ENCODE results near the gene COMP.
"Not testable (repeated sequence)": the region's sequence is repeated elsewhere in the genome, so short reads cannot be mapped to it uniquely, and the experiment has no call there.

Gene COMP

DNA sequence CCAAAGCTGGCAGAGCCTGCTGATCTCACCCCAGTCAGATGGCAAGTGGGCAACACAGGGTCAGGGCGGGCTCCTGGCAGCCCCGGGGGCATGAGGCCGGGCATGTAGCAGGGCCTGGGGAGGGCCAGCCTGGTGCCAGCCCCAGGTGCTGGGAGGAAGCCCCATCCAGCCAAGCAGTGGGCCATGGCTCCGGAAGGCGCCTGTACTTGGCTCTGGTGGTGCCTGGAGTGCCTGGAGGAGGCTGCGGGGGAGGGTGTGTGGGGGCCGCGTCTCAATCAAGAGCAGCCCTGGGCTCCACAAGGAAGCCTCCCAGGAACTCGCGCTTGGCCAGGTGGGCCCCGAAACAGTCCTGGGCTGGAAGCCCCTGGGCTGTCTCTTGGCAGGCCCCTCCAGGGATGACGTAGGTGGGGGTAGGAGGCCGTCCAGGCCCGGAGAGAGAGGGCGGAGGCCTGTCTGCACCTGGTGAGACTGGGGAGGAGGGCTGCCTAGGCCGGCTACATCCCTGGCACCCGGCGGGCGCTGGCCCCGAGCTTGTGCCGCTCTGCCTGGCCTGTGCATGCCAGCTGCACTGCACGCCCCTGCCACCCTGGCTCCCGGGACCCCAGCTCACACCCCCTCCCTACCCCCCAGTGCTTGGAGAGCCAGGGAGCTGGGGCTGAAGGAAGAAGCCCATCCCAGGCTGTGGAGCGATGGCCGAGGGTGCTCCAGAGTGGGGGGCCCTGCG is 45.9 kb downstream of the COMP start:
- no peak for DNase-seq

GRCh38 chr19:18743784-18744418 is 47.2 kb downstream of the COMP start:
- no peak for DNase-seq

DNA sequence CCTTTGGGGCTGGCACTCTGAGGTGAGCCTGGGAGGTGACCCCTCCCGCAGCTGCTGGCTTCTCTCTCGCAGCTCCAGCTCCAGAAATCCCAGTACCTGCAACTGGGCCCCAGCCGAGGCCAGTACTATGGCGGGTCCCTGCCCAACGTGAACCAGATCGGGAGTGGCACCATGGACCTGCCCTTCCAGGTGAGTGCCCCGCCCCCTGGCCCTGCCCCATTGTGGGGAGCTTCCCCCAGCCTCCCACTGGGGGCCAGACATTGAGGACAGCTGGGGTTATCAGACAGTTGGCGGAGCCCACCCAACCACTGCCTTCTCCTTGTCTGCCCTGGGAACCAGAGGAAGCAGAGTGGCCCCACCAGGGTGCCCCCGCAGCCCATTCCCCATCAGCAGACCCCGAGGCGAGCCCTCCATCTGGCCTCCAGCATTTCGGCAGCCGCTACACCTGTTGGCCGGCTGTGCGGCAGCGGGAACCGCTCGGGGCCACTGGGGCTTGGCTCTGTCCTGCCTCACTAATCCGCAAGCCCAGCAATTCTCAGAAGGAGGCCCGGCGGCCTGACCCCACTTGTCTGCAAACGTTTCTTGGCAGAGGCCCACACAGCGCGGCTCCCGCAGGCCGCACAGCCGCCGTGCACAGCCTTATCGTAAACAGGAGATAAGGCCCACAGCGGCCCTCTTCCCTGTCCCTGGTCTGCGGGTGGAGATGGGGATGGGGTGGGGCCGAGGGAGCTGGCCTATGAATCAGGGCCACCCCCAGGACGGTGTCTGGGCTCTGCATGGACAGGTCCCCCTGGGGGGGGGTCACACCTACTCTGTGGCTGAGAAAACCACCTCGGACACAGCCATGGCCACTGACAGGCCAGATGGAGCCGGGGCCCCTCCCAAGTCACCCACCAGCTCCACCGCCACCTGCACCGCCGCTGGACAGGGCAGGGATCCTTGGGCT is 48.0 kb downstream of the COMP start:
- no peak for DNase-seq

DNA sequence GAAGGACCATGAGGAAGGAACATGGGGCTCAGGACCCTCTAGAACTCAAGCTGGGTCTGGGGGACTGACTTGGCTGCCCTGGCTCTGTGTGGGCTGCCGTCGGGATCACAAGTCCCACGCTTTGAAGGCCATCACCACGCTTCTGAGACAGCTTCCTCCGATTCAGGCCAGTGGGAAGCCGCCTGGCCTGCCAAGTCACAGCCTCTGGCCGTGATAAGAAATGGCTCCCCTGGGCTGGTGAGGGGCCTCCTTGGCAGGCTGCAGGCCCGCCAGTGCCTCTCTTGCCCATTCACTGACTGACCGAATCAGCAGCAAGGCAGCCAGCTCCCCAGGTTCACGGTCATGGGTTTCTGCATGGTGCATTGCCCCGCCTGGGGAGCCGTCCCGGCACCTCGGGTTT is 48.8 kb downstream of the COMP start:
- no peak for DNase-seq

GRCh38 chr19:18741124-18742121 is 49.7 kb downstream of the COMP start:
- DNase-seq: no peak

DNA sequence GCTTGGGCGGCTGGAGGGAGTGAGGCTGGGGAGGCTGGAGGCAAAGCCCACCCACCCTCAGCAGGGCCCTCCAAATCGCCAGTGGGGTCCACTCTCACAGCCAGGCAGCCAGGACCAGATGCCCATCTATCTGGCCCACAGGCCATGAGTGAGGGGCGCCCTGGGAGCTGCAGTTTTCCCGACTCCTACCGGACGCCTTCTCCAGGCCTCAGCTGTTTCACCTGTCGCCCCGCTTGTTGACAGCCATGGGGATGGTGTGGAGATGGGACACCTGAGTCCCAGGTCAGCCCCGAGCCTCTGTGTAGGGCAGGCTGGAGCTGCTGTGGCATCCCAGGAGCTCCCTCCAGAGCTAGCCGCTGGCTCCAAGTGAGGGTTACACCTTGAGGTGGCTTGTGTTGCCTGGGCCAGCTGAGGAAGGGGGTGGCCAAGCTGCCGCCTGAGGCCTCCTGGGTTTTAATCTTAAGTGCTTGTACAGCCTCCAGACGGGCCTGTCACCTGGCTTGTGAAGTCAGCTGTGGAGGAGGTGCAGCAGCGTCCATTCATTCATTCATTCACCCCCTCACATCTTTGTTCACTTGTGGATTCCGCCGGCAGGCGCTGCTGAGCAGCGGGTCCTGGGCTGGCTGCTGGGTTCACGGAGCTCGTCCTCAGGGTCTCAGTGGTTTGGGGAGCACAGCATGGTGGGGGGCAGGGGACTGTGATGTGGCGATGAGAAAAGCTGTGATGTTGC is 52.0 kb downstream of the COMP start:
- DNase-seq: no peak

DNA sequence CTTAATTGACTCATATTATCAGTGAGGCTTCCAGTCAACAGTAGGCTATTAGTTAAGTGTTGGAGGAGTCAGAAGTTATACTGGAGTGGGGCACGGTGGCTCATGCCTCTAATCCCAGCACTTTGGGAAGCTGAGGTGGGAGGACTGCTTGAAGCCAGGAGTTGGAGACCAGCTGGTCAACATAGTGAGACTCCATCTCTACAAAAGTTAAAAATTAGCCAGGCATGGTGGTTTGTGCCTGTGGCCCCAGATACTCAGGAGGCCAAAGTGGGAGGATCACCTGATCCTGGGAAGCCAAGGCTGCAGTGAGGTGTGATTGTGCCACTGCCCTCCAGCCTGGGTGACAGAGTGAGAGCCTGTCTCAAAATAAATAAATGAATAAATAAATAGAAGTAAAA is 53.2 kb downstream of the COMP start:
- no peak for DNase-seq

- DNase-seq: no peak
These were observed 53.7 kb downstream of the COMP start for GRCh38 chr19:18737337-18737953.

DNA sequence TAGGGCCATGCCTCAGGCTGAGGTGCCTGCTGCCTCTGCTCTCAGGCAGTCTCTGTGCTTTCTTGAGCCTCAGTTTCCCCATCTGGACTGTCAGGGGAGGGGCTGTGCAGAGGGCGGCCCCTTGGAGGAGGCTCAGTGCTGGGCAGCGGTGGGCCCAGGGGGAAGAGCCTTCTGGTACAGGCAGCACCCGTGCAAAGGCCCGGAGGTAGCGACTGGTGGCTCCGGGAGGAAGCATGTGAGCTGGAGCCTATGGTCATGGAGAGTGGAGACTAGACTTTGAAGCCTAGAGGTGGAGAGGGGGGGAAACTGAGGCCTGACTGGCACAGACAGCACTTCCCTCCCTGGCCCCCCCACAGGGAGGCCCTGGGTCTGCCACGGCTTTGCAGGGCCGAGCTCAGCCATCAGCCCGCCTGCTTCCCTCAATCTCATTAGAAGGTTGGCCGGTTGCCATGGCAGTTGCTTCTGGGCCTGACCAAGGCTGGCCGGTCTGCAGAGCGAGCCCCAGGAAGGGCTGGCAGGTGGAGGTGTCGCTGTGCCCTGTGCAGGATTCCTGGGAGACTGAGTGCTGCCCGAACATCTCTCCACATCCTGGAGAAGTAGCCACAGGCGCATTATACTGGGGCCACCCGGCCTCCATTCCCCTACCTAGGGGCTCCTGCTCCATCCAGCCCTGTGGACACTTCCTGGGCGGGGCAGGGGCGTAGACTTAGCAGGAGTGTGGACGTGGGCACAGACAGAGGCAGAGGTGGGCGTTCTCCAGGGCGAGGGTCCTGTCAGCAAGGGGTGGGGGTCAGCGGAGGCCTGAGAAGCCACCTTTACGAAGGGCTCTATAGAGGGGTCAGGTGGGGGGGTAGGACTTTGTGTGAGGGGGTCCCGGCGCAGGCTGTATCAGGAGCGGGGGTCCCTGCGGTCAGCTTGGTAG is 54.4 kb downstream of the COMP start:
- DNase-seq: no peak

- no peak for DNase-seq
These were observed 55.4 kb downstream of the COMP start for GRCh38 chr19:18735752-18736151.

GRCh38 chr19:18735324-18735723 is 55.8 kb downstream of the COMP start:
- no peak for DNase-seq

DNA sequence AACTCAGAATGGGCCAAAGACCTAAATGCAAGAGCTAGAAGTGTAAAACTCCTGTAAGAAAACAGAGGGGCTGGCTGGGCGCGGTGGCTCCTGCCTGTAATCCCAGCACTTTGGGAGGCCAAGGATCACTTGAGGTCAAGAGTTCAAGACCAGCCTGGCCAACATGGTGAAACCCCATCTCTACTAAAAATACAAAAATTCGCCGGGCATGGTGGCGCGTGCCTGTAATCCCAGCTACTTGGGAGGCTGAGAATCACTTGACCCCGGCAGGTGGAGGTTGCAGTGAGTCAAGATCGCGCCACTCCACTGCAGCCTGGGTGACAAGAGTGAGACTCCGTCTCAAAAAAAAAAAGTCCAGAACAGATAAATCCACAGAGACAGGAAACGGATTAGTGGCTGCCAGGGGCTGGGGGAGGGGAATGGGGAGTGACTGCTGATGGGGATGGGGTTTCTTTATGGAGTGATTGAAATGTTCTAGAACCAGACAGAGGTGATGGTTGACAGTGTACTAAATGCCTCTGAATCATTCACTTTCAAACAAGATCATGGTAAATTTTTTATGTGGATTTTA is 57.3 kb downstream of the COMP start:
- DNase-seq: not testable (repeated sequence)

- no peak for DNase-seq
These were observed 57.9 kb downstream of the COMP start for GRCh38 chr19:18733196-18733647.

All from NCI-H2227 treated with DMSO at 0.1 percent for 48 hours (cell line).